Measurements from ENCODE around the gene CAMKK1. TPM values are rescaled to one million over a fixed set of nuclear protein-coding genes. Genes with fewer than 3 reads are reported as not detected.

CAMKK1 gene
- polyA plus RNA-seq, 1 of the 3 experiments (the other 2 are of a cell fraction): 6.8 TPM

DNA sequence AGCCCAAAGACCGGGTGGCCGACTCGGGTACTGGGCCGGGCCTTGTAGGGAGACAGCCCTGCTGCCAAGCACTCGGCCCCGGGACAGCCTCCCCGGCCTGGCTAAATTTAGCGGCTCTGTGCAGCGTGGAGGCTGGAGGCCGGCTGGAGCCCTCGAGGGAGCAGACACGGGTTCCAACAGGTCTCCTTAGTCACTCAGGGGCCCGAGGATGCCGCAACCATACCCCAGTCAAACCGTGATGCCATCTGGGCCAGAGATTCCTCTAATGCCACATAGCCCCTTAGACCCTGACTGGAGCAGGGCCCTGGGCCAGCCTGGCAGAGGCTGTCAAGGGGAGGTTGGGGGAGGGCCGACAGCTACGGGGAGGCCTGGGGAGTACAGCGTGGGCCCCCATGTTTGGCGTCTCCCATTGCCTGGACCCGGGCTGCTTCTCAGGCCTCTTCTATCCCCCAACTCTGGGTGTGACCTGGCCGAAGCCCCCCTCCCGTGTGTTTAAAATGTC is 26.3 kb upstream of the CAMKK1 start:
- Histone ChIP-seq H3K4me2 (no peak overlapping the region), H3K36me3 (replicated peaks in 1 of 2; ENCODE audit: control insufficient read depth in 1 of 2, insufficient read depth in 2 of 2, low read length in 1 of 2) (no peaks in the 10 kb centered on the region), H2AFZ (ENCODE audit: low read depth) (no peak overlapping the region), H3K9me3 (no peaks in the 10 kb centered on the region), H3F3A (replicated peaks; ENCODE audit: insufficient read depth) (no peaks in the 10 kb centered on the region), H3K4me1 (ENCODE audit: control insufficient read depth in 1 of 2, insufficient read depth in 2 of 2, low read depth in 1 of 2, low read length in 1 of 2) (peaks cover 0 to 15% of the 10 kb centered on the region in 2 experiments; a peak in 1 of 4 replicates), H3K27me3 (ENCODE audit: insufficient read depth) (no peaks in the 10 kb centered on the region), H4K20me1 (ENCODE audit: insufficient read depth) (no peaks in the 10 kb centered on the region), H3K4me3 (ENCODE audit: low read depth in 2 of 2, low read length in 1 of 2) (no peak overlapping the region), H3K27ac (ENCODE audit: low read depth in 2 of 2, low read length in 1 of 2) (no peak overlapping the region), H3K9me2 (no peaks in the 10 kb centered on the region), H3K9ac (no peak overlapping the region), H3K79me2 (ENCODE audit: insufficient read depth) (no peaks in the 10 kb centered on the region)
- CTCF ChIA-PET: interaction anchor here (1.2 to 1.3 kb wide), 2 partner anchors 56 to 156 kb away, joined by 3 read pairs; no protein-coding TSS in a partner anchor
- WGBS (ENCODE audit: low lambda C conversion rate): 92% methylated on average over 7 of the region's 22 CpGs
- no peak for DNase-seq
- TF ChIP-seq ELF1 (IDR thresholded peaks at IDR 0.05) (no peak), REST (IDR thresholded peaks at IDR 0.05; ENCODE audit: low read depth, low read length) (no peak), RXRA (IDR thresholded peaks at IDR 0.05; ENCODE audit: borderline replicate concordance, low read depth) (no peak), CHD2 (IDR thresholded peaks at IDR 0.05; ENCODE audit: low read length, partially characterized antibody) (no peak), POLR2AphosphoS5 (IDR thresholded peaks at IDR 0.05; ENCODE audit: low read depth, low read length) (no peak)
- POLR2A ChIA-PET: no interaction called here

GRCh38 chr17:3918372-3919122 is 25.7 kb upstream of the CAMKK1 start:
- Histone ChIP-seq H3K36me3 (replicated peaks in 1 of 2; ENCODE audit: control insufficient read depth in 1 of 2, insufficient read depth in 2 of 2, low read length in 1 of 2) (no peaks in the 10 kb centered on the region), H3K27me3 (ENCODE audit: insufficient read depth) (no peaks in the 10 kb centered on the region), H3K9me3 (no peaks in the 10 kb centered on the region), H3K4me1 (ENCODE audit: control insufficient read depth in 1 of 2, insufficient read depth in 2 of 2, low read depth in 1 of 2, low read length in 1 of 2) (peaks cover 0 to 17% of the 10 kb centered on the region in 2 experiments; a peak in 1 of 4 replicates), H3K4me2 (no peak overlapping the region), H4K20me1 (ENCODE audit: insufficient read depth) (no peaks in the 10 kb centered on the region), H3K79me2 (ENCODE audit: insufficient read depth) (no peaks in the 10 kb centered on the region), H3K9ac (no peak overlapping the region), H3K27ac (ENCODE audit: low read depth in 2 of 2, low read length in 1 of 2) (peak overlapping the region in 1 of 2 experiments; percentile 9; a peak in 1 of 4 replicates), H3F3A (replicated peaks; ENCODE audit: insufficient read depth) (no peaks in the 10 kb centered on the region), H3K4me3 (ENCODE audit: low read depth in 2 of 2, low read length in 1 of 2) (no peak overlapping the region), H2AFZ (ENCODE audit: low read depth) (no peak overlapping the region), H3K9me2 (no peaks in the 10 kb centered on the region)
- WGBS (ENCODE audit: low lambda C conversion rate): 78% methylated on average over 7 of the region's 8 CpGs
- POLR2A ChIA-PET: no interaction called here
- CTCF ChIA-PET: interaction anchor here (1.3 to 2.2 kb wide), 2 partner anchors 55 to 85 kb away, joined by 3 to 10 read pairs; no protein-coding TSS in a partner anchor
- no peak for TF ChIP-seq MAX (IDR thresholded peaks at IDR 0.05; ENCODE audit: low read depth)
- peak; percentile 12; the same call in 1 of the 2 replicates for TF ChIP-seq GATA2 (CRISPR knock-in tag; IDR thresholded peaks at IDR 0.05)
- DNase-seq: peak; percentile 58
